Panc1 (cell line): ENCODE results near the gene PECR.

ENCODE experiments used
- POLR2AphosphoS5 ChIP-seq: IDR thresholded peaks from 2 replicates; pipeline ENCODE4 v1.6.1; 2012; ENCODE audit warnings: mild to moderate bottlenecking, low read depth, low read length, moderate library complexity
- REST ChIP-seq, 2 experiments: IDR thresholded peaks; 2 replicates each; pipeline ENCODE4 v1.6.1; 2011 to 2012; ENCODE audit warnings: low read depth in 2 of 2, control low read depth in 1 of 2, low read length in 1 of 2, mild to moderate bottlenecking in 1 of 2, moderate library complexity in 1 of 2; ENCODE audit not compliant: insufficient read depth in 1 of 2
- TF ChIP-seq, protein P1 (sequence below): fragments of 450-650 bp; IDR thresholded peaks from 2 replicates; pipeline ENCODE4 v1.5.1; 2017; ENCODE audit warnings: mild to moderate bottlenecking

DNA sequence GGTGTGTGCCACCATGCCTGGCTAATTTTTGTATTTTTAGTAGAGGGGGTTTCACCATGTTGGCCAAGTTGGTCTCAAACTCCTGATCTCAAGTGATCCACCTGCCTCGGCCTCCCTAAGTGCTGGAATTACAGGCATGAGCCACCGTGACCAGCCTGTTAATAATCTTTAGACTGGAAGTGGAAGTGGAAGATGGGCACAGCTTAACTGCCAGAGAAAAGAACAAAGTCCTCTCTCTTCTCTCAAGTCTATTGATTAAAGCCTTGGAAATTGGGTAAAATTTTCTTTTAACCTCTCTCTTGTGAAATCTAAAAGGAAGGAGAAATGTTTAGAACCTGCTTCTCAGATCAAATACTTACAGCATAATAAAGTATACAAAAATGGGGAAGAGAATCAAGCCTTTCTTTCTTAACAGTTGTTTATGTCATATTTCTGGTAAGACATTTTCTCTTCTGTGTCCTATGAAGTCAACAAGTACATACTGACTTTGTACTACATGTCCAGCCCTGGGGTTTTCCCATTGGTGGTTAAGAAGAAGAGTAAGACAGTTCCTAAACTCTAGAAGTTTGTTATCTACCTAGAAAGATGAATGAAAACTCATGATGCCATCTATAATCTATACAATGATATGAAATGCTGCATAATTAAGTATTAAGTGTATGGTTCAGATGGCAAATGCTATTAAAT is 4.7 kb upstream of the PECR start:
- TF ChIP-seq, protein P1, sequence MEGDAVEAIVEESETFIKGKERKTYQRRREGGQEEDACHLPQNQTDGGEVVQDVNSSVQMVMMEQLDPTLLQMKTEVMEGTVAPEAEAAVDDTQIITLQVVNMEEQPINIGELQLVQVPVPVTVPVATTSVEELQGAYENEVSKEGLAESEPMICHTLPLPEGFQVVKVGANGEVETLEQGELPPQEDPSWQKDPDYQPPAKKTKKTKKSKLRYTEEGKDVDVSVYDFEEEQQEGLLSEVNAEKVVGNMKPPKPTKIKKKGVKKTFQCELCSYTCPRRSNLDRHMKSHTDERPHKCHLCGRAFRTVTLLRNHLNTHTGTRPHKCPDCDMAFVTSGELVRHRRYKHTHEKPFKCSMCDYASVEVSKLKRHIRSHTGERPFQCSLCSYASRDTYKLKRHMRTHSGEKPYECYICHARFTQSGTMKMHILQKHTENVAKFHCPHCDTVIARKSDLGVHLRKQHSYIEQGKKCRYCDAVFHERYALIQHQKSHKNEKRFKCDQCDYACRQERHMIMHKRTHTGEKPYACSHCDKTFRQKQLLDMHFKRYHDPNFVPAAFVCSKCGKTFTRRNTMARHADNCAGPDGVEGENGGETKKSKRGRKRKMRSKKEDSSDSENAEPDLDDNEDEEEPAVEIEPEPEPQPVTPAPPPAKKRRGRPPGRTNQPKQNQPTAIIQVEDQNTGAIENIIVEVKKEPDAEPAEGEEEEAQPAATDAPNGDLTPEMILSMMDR, result no peak
- no peak for TF ChIP-seq REST (IDR thresholded peaks at IDR 0.05; ENCODE audit: insufficient read depth in 1 of 2, low read depth in 2 of 2, low read length in 1 of 2)
- no peak for TF ChIP-seq POLR2AphosphoS5
